HS-5 (cell line): Measurements from ENCODE around the gene C1QTNF1.

ENCODE experiments used
- DNase-seq: peaks from one replicate; pipeline ENCODE4 v3.0.0-alpha.2; 2012; ENCODE audit warnings: low read depth

C1QTNF1 gene

GRCh38 chr17:79081571-79082276, 57.8 kb downstream of the C1QTNF1 start:
- DNase-seq = no peak

- no peak for DNase-seq
Measured at GRCh38 chr17:79082311-79083190, 58.6 kb downstream of the C1QTNF1 start.

GRCh38 chr17:79083191-79083971, 59.4 kb downstream of the C1QTNF1 start:
- no peak for DNase-seq

GRCh38 chr17:79084291-79085153, 60.6 kb downstream of the C1QTNF1 start:
- DNase-seq = no peak

- no peak for DNase-seq
Measured at GRCh38 chr17:79085154-79085920, 61.4 kb downstream of the C1QTNF1 start.

- DNase-seq = no peak
Measured at GRCh38 chr17:79085921-79086551, 62.1 kb downstream of the C1QTNF1 start.

GRCh38 chr17:79086609-79087427, 62.8 kb downstream of the C1QTNF1 start:
- DNase-seq = no peak

- DNase-seq = peak; percentile 3
Measured at GRCh38 chr17:79087428-79088143, 63.6 kb downstream of the C1QTNF1 start.

GRCh38 chr17:79088247-79088996, 64.5 kb downstream of the C1QTNF1 start:
- DNase-seq = no peak

- DNase-seq = no peak
Measured at GRCh38 chr17:79088997-79089328, 65.0 kb downstream of the C1QTNF1 start.

- no peak for DNase-seq
Measured at GRCh38 chr17:79089720-79090442, 65.9 kb downstream of the C1QTNF1 start.

- DNase-seq = no peak
Measured at GRCh38 chr17:79090443-79091225, 66.7 kb downstream of the C1QTNF1 start.

- DNase-seq = no peak
Measured at GRCh38 chr17:79091226-79091670, 67.3 kb downstream of the C1QTNF1 start.

GRCh38 chr17:79092567-79092966, 68.6 kb downstream of the C1QTNF1 start:
- DNase-seq = no peak

- DNase-seq = no peak
Measured at GRCh38 chr17:79093270-79093669, 69.3 kb downstream of the C1QTNF1 start.

- no peak for DNase-seq
Measured at GRCh38 chr17:79094261-79094660, 70.3 kb downstream of the C1QTNF1 start.
